PFSK-1 (cell line): ENCODE measurements around the gene ZNF566. TPM values are rescaled to one million over a fixed set of nuclear protein-coding genes. Genes with fewer than 3 reads are reported as not detected.
A peak's percentile ranks its signal among the peaks of the same experiment; 100 is the strongest.

ENCODE experiments used
- FOXP2 ChIP-seq: optimal IDR thresholded peaks from 2 replicates; pipeline ENCODE3; 2011; ENCODE audit warnings: borderline replicate concordance, control low read depth, inconsistent platforms; ENCODE audit not compliant: insufficient read depth; ENCODE audit errors: extremely low read length, extremely low read depth
- POLR2AphosphoS5 ChIP-seq: IDR thresholded peaks from 2 replicates; pipeline ENCODE4 v1.6.1; 2012; ENCODE audit warnings: low read depth, mild to moderate bottlenecking, control low read depth, low read length, moderate library complexity
- REST ChIP-seq, 2 experiments: IDR thresholded peaks; 2 replicates each; pipeline versions ENCODE4 v1.6.1 to v1.8.0; 2011 to 2012; ENCODE audit warnings: low read depth in 2 of 2, low read length in 2 of 2, control low read depth in 1 of 2, inconsistent platforms in 1 of 2, mild to moderate bottlenecking in 1 of 2, moderate library complexity in 1 of 2; ENCODE audit not compliant: insufficient read depth in 1 of 2
- SIN3A ChIP-seq: IDR thresholded peaks from 2 replicates; pipeline ENCODE4 v1.6.1; 2012; ENCODE audit warnings: mild to moderate bottlenecking, low read length, moderate library complexity, borderline replicate concordance; ENCODE audit not compliant: insufficient read depth
- TAF1 ChIP-seq: IDR thresholded peaks from 2 replicates; pipeline ENCODE4 v1.6.1; 2012; ENCODE audit warnings: low read length, control low read depth, borderline replicate concordance; ENCODE audit not compliant: insufficient read depth
- polyA plus RNA-seq: library from polyadenylated mRNA; unstranded; fragments of >200 nt; gene quantifications from one replicate; pipeline ENCODE4 v1.2.1, GENCODE V29; 2012; ENCODE audit warnings: low read depth, missing spikeins; ENCODE audit not compliant: insufficient read length

ZNF566 gene
- 2.7 TPM for polyA plus RNA-seq

GRCh38 chr19:36489118-36489919, at the start of gene ZNF566:
Gene ZNF566, minus strand, starts transcription at chr19:36489561. Its CDS starts 13,004 bp downstream, at chr19:36476557.
- TF ChIP-seq TAF1 (peak; percentile 65; the same call in 1 of the 2 replicates), REST (IDR thresholded peaks at IDR 0.05; ENCODE audit: insufficient read depth in 1 of 2, low read depth in 2 of 2, low read length in 2 of 2) (0 out of 4 replicates have a peak, but pooled peaks of 1 of the 2 experiments have one; percentile 38), SIN3A (no peak), POLR2AphosphoS5 (peak; percentile 92), FOXP2 (peak; percentile 8)

DNA sequence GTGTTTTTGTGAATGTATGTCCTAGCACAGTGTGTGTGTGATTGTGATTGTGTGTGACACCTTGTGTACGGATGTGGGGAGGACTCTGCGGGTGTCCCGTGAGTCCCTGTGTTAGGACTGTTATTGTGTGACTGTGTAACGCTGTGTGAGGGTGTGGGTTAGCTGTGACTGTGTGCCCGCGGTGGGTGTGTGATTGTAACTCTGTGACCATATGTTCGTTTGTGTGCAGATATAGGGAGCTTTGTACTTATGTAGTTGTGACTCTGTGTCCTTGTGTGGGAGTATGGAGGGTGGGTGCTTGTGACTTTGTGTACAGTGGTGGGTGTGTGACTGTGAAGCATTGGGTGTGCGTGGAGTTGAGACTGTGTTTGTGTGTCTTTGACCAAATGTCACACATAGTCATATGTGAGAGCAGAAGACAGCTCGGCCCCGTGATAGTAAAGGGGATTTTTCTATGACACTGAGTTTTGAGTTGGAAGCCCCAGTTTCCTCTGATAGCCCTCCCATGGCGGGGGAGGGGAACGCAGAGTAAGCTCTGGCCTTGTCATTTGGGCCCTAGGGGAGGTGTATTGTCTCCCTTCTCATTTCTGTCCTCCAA, 39.7 kb upstream of the ZNF566 start:
- TF ChIP-seq TAF1: no peak
- no peak for TF ChIP-seq POLR2AphosphoS5
- no peak for TF ChIP-seq FOXP2
- TF ChIP-seq REST (IDR thresholded peaks at IDR 0.05; ENCODE audit: insufficient read depth in 1 of 2, low read depth in 2 of 2, low read length in 2 of 2): no peak
- TF ChIP-seq SIN3A: no peak

DNA sequence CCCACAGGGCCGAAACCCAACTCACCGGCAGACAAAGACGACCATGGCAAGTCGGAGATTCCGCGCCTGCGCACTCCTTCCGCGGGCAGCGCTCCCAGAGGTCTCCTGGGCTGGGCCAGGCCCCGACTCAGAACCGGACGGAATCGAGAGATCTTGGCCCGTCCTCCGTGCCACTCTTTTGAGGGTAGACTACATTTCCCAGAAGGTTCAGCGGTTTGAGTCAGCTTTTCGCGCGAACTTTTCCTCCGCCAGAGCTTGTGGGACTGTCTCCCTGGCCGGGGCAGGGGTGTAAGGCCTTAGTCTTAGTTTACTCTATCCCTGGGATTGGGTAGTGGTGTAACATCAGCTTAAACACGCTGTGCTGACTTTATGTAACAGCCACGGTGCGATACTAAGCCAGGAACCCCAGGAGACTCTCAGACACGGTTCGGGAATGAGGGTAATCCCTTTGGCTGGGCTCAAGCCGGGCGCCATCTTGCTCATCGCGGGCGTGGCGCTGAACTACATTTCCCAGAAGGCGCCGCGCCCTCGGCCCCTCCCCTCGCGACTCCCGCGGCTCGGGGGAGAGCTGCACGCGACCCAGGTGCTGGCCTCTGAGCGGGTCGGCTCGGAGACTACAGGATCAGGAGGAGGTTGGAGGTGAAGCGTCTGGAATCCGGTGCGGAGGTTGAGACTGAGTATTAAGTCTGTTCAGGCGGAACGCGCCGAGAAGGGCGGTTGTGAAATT, 39.0 kb upstream of the ZNF566 start, which contains the start of gene ZNF260:
Gene ZNF260 (minus strand): TSS at position 78 of the 727 bp plus-strand sequence. CDS start 13,033 bp downstream, outside the sequence.
- TF ChIP-seq POLR2AphosphoS5 (peak; percentile 73), FOXP2 (no peak), SIN3A (peak; percentile 59; the same call in 1 of the 2 replicates), TAF1 (peak; percentile 40; the same call in 1 of the 2 replicates)

DNA sequence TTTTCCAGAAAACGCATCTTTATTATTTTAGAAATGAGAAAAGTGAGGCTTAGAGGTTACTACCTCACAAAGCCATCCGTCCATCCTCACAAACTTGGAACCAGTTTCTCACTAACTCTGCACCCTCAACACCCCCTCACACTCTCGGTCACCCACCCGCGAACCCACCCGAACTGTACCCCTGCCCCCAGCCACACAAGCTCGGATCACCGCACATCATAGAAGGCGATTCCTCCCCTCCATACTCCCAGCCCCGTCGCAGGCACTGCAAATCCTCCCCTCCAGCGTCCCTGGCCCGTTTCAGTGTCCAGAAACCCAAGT, 38.5 kb upstream of the ZNF566 start:
- TF ChIP-seq SIN3A (no peak), REST (IDR thresholded peaks at IDR 0.05; ENCODE audit: insufficient read depth in 1 of 2, low read depth in 2 of 2, low read length in 2 of 2) (no peak), TAF1 (no peak), FOXP2 (no peak), POLR2AphosphoS5 (no peak)

GRCh38 chr19:36527341-36527740, 38.0 kb upstream of the ZNF566 start:
- TF ChIP-seq TAF1 (no peak), FOXP2 (no peak), REST (IDR thresholded peaks at IDR 0.05; ENCODE audit: insufficient read depth in 1 of 2, low read depth in 2 of 2, low read length in 2 of 2) (no peak), POLR2AphosphoS5 (no peak), SIN3A (no peak)
